Panc1 (cell line): Measurements from ENCODE around the gene HIPK2. TPM values are rescaled to one million over a fixed set of nuclear protein-coding genes. Genes with fewer than 3 reads are reported as not detected.

Experiments used
- ATAC-seq: fragments of 200-7000 bp; cut with Tn5 transposase; 2 replicates; pipeline ENCODE4 v1.9.1; 2020; ENCODE audit warnings: mild to moderate bottlenecking, moderate library complexity
- BruUV-seq: library from RNA; stranded (reverse); fragments of 400-500 nt; replicated peaks from 2 replicates; lab custom pipeline; 2021; lab: Mats Ljungman, UMichigan
- CTCF ChIA-PET: fragments of 300-600 bp; sonication (Branson Sonifier 250); formaldehyde crosslinking; loops from one replicate; lab custom pipeline; 2022; ENCODE audit warnings: antibody characterized with exemption; lab: Charles Lee
- POLR2A ChIA-PET: fragments of 300-600 bp; sonication (Branson Sonifier 250); formaldehyde crosslinking; loops from one replicate; lab custom pipeline; 2022; ENCODE audit warnings: antibody characterized with exemption; lab: Charles Lee
- DNase-seq: peaks from one replicate; pipeline ENCODE4 v3.0.0-alpha.2; 2010; ENCODE audit warnings: low read depth, low spot score
- H3K27ac ChIP-seq: 2 replicates; pipeline ENCODE4 v1.5.1; 2011; ENCODE audit warnings: mild to moderate bottlenecking, low read length, inconsistent platforms
- H3K27me3 ChIP-seq: fragments of 200-500 bp; sonication (Bioruptor generic); 2 replicates; pipeline ENCODE4 v1.6.0; 2014; ENCODE audit warnings: low read length, inconsistent platforms; ENCODE audit not compliant: control insufficient read depth, insufficient read depth
- H3K36me3 ChIP-seq: fragments of 200-500 bp; sonication (Bioruptor generic); 2 replicates; pipeline ENCODE4 v1.5.1; 2014; ENCODE audit warnings: inconsistent platforms, mild to moderate bottlenecking, low read length, moderate library complexity; ENCODE audit not compliant: control insufficient read depth, insufficient read depth
- H3K4me1 ChIP-seq: 2 replicates; pipeline ENCODE4 v1.5.1; 2011; ENCODE audit warnings: inconsistent platforms, mild to moderate bottlenecking, low read length, moderate library complexity; ENCODE audit not compliant: control insufficient read depth, insufficient read depth
- H3K4me3 ChIP-seq, 2 experiments: 2 replicates each; pipeline ENCODE4 v1.5.1; 2011 to 2012; ENCODE audit warnings: low read depth in 2 of 2, low read length in 2 of 2, mild to moderate bottlenecking in 2 of 2, inconsistent platforms in 1 of 2, moderate library complexity in 1 of 2
- H3K9me3 ChIP-seq: fragments of 200-500 bp; sonication (Bioruptor generic); 2 replicates; pipeline ENCODE4 v1.5.1; 2014; ENCODE audit warnings: low read depth, mild to moderate bottlenecking, inconsistent platforms, low read length, moderate library complexity; ENCODE audit not compliant: control insufficient read depth, insufficient read depth
- POLR2AphosphoS5 ChIP-seq: IDR thresholded peaks from 2 replicates; pipeline ENCODE4 v1.6.1; 2012; ENCODE audit warnings: mild to moderate bottlenecking, low read depth, low read length, moderate library complexity
- SIN3A ChIP-seq: IDR thresholded peaks from 2 replicates; pipeline ENCODE4 v1.6.1; 2012; ENCODE audit warnings: low read depth, mild to moderate bottlenecking, low read length, moderate library complexity, borderline replicate concordance; ENCODE audit not compliant: insufficient read depth
- TCF7L2 ChIP-seq: IDR thresholded peaks from 2 replicates; pipeline ENCODE4 v1.6.1; 2011; ENCODE audit warnings: mild to moderate bottlenecking, low read depth, low read length, inconsistent platforms
- in situ Hi-C: cut with HindIII; loops from 2 replicates; pipeline ENCODE4 v1.10.0; 2016; ENCODE audit warnings: low sequenced_read_pairs, low pct_unique_long_range_greater_than_20kb
- intact Hi-C: fragments of 100-400 bp; cut with micrococcal nuclease; formaldehyde crosslinking; loops from one replicate; pipeline ENCODE4 v1.10.0; 2022; ENCODE audit not compliant: unreplicated experiment
- total RNA-seq: library from RNA; stranded (reverse); gene quantifications from one replicate; pipeline ENCODE4 v1.2.1, GENCODE V29; 2021; ENCODE audit not compliant: unreplicated experiment
- TF ChIP-seq, protein P1 (sequence below), 2 experiments: IDR thresholded peaks; 2 replicates each; pipeline ENCODE4 v1.6.1; 2011 to 2012; ENCODE audit warnings: low read depth in 2 of 2, control low read depth in 1 of 2, low read length in 1 of 2, mild to moderate bottlenecking in 1 of 2, moderate library complexity in 1 of 2; ENCODE audit not compliant: insufficient read depth in 1 of 2
- TF ChIP-seq, protein P2 (sequence below): fragments of 450-650 bp; IDR thresholded peaks from 2 replicates; pipeline ENCODE4 v1.5.1; 2017; ENCODE audit warnings: mild to moderate bottlenecking

HIPK2 gene
- total RNA-seq, 1 experiment from 2014 or later = 34.1 TPM

DNA sequence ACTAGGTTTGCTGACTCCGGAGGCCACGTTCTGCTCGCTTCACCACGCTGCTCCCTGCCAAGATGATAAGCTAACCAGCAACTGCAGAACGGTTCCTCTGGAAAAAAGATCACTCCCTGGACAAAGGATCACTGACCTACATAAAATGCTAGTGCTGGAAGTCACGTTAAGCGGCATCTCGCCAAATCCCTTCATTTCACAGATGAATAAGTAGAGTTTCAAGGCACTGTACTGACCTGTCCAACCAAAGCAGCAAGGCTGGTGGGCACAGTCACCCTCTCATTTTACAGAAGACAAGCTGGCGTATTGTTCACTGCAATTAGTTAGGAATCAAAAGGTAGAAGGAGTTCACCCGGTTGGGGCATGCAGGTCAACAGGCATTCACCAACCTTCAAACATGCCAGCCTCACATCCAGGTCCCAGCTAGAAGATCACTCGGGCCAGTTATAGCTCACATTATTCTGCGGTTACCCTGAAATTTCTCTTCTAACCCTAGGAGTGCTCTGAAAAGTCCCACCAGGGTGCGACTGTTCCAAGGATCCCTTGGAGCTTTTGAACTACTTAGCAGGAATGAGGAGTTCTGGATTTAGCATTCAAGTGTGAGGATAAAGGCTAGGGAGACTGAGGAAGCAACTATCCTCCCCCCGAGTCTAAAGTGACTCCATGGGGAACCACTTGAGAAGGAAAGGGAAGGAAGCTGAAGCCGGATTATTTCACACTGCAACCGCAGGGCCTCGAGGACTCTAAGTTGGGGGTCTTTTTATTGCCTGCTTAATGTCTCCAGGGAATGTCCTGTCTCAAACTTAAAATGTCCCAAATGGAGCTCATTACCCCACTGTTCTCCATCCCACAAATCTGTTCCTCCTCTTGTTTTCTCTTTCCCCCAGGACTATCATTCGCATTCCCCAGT, 32.8 kb downstream of the HIPK2 start:
- intact Hi-C loops (no loop called here), in situ Hi-C loops (no loop called here)
- TF ChIP-seq, protein P1, sequence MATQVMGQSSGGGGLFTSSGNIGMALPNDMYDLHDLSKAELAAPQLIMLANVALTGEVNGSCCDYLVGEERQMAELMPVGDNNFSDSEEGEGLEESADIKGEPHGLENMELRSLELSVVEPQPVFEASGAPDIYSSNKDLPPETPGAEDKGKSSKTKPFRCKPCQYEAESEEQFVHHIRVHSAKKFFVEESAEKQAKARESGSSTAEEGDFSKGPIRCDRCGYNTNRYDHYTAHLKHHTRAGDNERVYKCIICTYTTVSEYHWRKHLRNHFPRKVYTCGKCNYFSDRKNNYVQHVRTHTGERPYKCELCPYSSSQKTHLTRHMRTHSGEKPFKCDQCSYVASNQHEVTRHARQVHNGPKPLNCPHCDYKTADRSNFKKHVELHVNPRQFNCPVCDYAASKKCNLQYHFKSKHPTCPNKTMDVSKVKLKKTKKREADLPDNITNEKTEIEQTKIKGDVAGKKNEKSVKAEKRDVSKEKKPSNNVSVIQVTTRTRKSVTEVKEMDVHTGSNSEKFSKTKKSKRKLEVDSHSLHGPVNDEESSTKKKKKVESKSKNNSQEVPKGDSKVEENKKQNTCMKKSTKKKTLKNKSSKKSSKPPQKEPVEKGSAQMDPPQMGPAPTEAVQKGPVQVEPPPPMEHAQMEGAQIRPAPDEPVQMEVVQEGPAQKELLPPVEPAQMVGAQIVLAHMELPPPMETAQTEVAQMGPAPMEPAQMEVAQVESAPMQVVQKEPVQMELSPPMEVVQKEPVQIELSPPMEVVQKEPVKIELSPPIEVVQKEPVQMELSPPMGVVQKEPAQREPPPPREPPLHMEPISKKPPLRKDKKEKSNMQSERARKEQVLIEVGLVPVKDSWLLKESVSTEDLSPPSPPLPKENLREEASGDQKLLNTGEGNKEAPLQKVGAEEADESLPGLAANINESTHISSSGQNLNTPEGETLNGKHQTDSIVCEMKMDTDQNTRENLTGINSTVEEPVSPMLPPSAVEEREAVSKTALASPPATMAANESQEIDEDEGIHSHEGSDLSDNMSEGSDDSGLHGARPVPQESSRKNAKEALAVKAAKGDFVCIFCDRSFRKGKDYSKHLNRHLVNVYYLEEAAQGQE (IDR thresholded peaks at IDR 0.05; ENCODE audit: insufficient read depth in 1 of 2, low read depth in 2 of 2, low read length in 1 of 2) = no peak
- TF ChIP-seq SIN3A = no peak
- BruUV-seq = no TSS peak
- Histone ChIP-seq H3K4me3 (no peak overlapping the region), H3K27me3 (no peaks in the 10 kb centered on the region), H3K36me3 (no peaks in the 10 kb centered on the region), H3K4me1 (peaks cover 29% of the 10 kb centered on the region), H3K27ac (peak overlapping the region; percentile 26; the same call in 1 of the 2 replicates), H3K9me3 (no peaks in the 10 kb centered on the region)
- no peak for DNase-seq
- CTCF ChIA-PET = no interaction called here
- POLR2A ChIA-PET = interaction anchor here (0.5 kb wide), 1 partner anchor 1283 kb away, joined by 6 read pairs; no protein-coding TSS in a partner anchor
- ATAC-seq = no peak

DNA sequence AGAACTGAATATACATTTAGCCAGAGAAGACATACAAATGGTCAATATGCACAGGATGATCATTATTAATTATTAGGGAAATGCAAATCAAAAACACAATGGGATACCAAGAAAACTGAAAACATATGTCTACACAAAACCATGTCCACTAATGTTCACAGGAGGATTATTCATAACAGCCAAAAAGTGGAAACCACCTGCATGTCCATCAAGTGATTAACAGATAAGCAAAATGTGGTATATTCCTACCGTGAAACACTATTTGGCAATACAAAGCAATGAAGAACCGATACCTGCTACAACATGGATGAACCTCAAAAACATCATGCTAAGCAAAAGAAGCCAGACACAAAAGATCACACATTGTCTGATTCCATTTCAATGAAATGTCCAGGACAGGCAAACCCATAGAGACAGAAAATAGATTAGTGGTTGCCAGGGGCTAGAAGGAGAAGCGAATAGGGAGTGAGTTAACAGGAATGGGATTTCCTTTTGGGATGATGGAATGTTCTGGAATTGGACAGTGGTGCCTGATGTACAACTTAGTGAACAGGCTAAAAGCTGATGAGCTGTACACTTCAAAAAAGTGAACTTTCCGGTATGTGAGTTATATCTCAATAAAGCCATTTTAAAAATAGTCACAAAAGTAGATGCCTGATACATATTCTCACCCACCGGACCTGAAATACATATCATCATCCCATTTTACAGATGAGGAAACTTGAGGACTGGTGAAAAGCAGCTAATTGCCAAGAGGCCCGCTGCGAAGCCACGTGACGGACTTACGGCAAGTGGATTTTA, 33.6 kb downstream of the HIPK2 start:
- no peaks in the 10 kb centered on the region for H3K27me3 ChIP-seq
- ATAC-seq (no peak), DNase-seq (no peak)
- CTCF ChIA-PET = no interaction called here
- H3K4me3 ChIP-seq = no peak overlapping the region
- no peak overlapping the region for H3K27ac ChIP-seq
- POLR2A ChIA-PET = no interaction called here
- TF ChIP-seq, protein P1 (IDR thresholded peaks at IDR 0.05; ENCODE audit: insufficient read depth in 1 of 2, low read depth in 2 of 2, low read length in 1 of 2) = no peak
- TF ChIP-seq TCF7L2 (no peak), SIN3A (no peak), POLR2AphosphoS5 (no peak)
- TF ChIP-seq, protein P2, sequence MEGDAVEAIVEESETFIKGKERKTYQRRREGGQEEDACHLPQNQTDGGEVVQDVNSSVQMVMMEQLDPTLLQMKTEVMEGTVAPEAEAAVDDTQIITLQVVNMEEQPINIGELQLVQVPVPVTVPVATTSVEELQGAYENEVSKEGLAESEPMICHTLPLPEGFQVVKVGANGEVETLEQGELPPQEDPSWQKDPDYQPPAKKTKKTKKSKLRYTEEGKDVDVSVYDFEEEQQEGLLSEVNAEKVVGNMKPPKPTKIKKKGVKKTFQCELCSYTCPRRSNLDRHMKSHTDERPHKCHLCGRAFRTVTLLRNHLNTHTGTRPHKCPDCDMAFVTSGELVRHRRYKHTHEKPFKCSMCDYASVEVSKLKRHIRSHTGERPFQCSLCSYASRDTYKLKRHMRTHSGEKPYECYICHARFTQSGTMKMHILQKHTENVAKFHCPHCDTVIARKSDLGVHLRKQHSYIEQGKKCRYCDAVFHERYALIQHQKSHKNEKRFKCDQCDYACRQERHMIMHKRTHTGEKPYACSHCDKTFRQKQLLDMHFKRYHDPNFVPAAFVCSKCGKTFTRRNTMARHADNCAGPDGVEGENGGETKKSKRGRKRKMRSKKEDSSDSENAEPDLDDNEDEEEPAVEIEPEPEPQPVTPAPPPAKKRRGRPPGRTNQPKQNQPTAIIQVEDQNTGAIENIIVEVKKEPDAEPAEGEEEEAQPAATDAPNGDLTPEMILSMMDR = no peak
- no TSS peak for BruUV-seq
- intact Hi-C loops = no loop called here
- no peaks in the 10 kb centered on the region for H3K36me3 ChIP-seq
- H3K4me1 ChIP-seq = peaks cover 32% of the 10 kb centered on the region
- in situ Hi-C loops = no loop called here
- H3K9me3 ChIP-seq = no peaks in the 10 kb centered on the region
